PC-9 (cell line): ENCODE data around the gene HS6ST1. TPM values are rescaled to one million over a fixed set of nuclear protein-coding genes. Genes with fewer than 3 reads are reported as not detected.

Source experiments
- BruUV-seq: library from RNA; stranded (reverse); fragments of 400-500 nt; replicated peaks from 2 replicates; lab custom pipeline; 2021; lab: Mats Ljungman, UMichigan
- CTCF ChIA-PET: fragments of 300-600 bp; sonication (Branson Sonifier 250); formaldehyde crosslinking; loops from one replicate; lab custom pipeline; 2022; ENCODE audit warnings: antibody characterized with exemption; lab: Charles Lee
- POLR2A ChIA-PET: fragments of 300-600 bp; sonication (Branson Sonifier 250); formaldehyde crosslinking; loops from one replicate; lab custom pipeline; 2022; ENCODE audit warnings: antibody characterized with exemption; ENCODE audit not compliant: unreplicated experiment; lab: Charles Lee
- DNase-seq, 2 experiments: peaks; one replicate each; pipeline versions ENCODE4 v3.0.0 to v3.0.0-alpha.2; 2015 to 2022; ENCODE audit warnings: mixed read lengths in 1 of 2
- H2AFZ ChIP-seq: fragments of 200-600 bp; sonication (generic); 2 replicates; pipeline ENCODE4 v1.8.1; 2017; ENCODE audit warnings: antibody characterized with exemption
- H3F3A ChIP-seq: fragments of 200-600 bp; sonication (generic); 2 replicates; pipeline ENCODE4 v1.8.1; 2017; ENCODE audit warnings: antibody characterized with exemption, mild to moderate bottlenecking, low read depth; ENCODE audit not compliant: insufficient read depth
- H3K27ac ChIP-seq: fragments of 200-600 bp; sonication (generic); 2 replicates; pipeline ENCODE4 v1.6.1; 2016; ENCODE audit warnings: mixed run types
- H3K27me3 ChIP-seq: fragments of 200-600 bp; sonication (generic); 2 replicates; pipeline ENCODE4 v1.6.1; 2016; ENCODE audit warnings: low read depth, mixed run types; ENCODE audit not compliant: insufficient read depth
- H3K36me3 ChIP-seq: fragments of 200-600 bp; sonication (generic); 2 replicates; pipeline ENCODE4 v1.6.1; 2016; ENCODE audit warnings: low read depth, mixed run types
- H3K4me1 ChIP-seq: fragments of 200-600 bp; sonication (generic); replicated peaks from 2 replicates; pipeline ENCODE4 v1.6.1; 2016; ENCODE audit warnings: mixed run types; ENCODE audit not compliant: insufficient read depth
- H3K4me2 ChIP-seq: fragments of 200-600 bp; sonication (generic); 2 replicates; pipeline ENCODE4 v1.6.1; 2017; ENCODE audit warnings: mixed run types
- H3K4me3 ChIP-seq: fragments of 200-600 bp; sonication (generic); 2 replicates; pipeline ENCODE4 v1.6.1; 2016; ENCODE audit warnings: mixed run types
- H3K79me2 ChIP-seq: fragments of 200-600 bp; sonication (generic); 2 replicates; pipeline ENCODE4 v1.6.1; 2017; ENCODE audit warnings: low read depth, mixed run types
- H3K9me2 ChIP-seq: fragments of 200-600 bp; sonication (generic); 2 replicates; pipeline ENCODE4 v1.8.1; 2017; ENCODE audit warnings: mild to moderate bottlenecking; ENCODE audit not compliant: insufficient read depth
- H3K9me3 ChIP-seq: fragments of 200-600 bp; sonication (generic); 2 replicates; pipeline ENCODE4 v1.8.1; 2016; ENCODE audit warnings: low read depth; ENCODE audit not compliant: insufficient read depth
- H4K20me1 ChIP-seq: fragments of 200-600 bp; sonication (generic); 2 replicates; pipeline ENCODE4 v1.8.1; 2017; ENCODE audit not compliant: insufficient read depth
- CTCF ChIP-seq: fragments of 200-600 bp; sonication (generic); conservative IDR thresholded peaks from 2 replicates; pipeline ENCODE4 v1.6.1; 2017; ENCODE audit warnings: mixed run types, antibody characterized with exemption, mild to moderate bottlenecking, moderate library complexity
- EZH2 ChIP-seq: fragments of 200-600 bp; sonication (generic); IDR thresholded peaks from 2 replicates; pipeline ENCODE4 v1.8.0; 2017; ENCODE audit warnings: antibody characterized with exemption, low read depth
- intact Hi-C: fragments of 100-400 bp; cut with micrococcal nuclease; formaldehyde crosslinking; loops from one replicate; pipeline ENCODE4 v1.10.0; 2022; ENCODE audit not compliant: unreplicated experiment
- total RNA-seq: library from RNA; stranded (reverse); gene quantifications from 2 replicates; pipeline ENCODE4 v1.2.3, GENCODE V29; 2021

Gene HS6ST1
- total RNA-seq, 1 experiment from 2014 or later: 20.2 TPM

GRCh38 chr2:128308284-128308731 is 10.4 kb downstream of the HS6ST1 start:
- no peaks in the 10 kb centered on the region for H3K9me2 ChIP-seq
- intact Hi-C loops: loop anchor here (5.0 to 10.0 kb wide), 2 partner anchors 281 to 784 kb away; partner anchors contain the start of genes IWS1 and SAP130
- H3K4me3 ChIP-seq: no peak overlapping the region
- H3F3A ChIP-seq: peaks cover 21% of the 10 kb centered on the region
- CTCF ChIA-PET: no interaction called here
- no peak overlapping the region for H2AFZ ChIP-seq
- H3K27ac ChIP-seq: no peak overlapping the region
- POLR2A ChIA-PET: interaction anchor here (0.6 kb wide), 1 partner anchor 124 kb away, joined by 4 read pairs; no protein-coding TSS in a partner anchor
- H3K79me2 ChIP-seq: peaks cover 91% of the 10 kb centered on the region
- TF ChIP-seq EZH2: no peak
- TF ChIP-seq CTCF: no peak
- H3K9me3 ChIP-seq: no peaks in the 10 kb centered on the region
- peaks cover 42% of the 10 kb centered on the region for H3K4me1 ChIP-seq
- no peaks in the 10 kb centered on the region for H3K27me3 ChIP-seq
- H3K4me2 ChIP-seq: no peak overlapping the region
- no peaks in the 10 kb centered on the region for H3K36me3 ChIP-seq
- H4K20me1 ChIP-seq: peaks cover 97% of the 10 kb centered on the region
- no TSS peak for BruUV-seq
- DNase-seq: no peak

- H3K4me1 ChIP-seq: peaks cover 49% of the 10 kb centered on the region
- H2AFZ ChIP-seq: no peak overlapping the region
- H4K20me1 ChIP-seq: peaks cover 97% of the 10 kb centered on the region
- POLR2A ChIA-PET: no interaction called here
- intact Hi-C loops: loop anchor here (1.0 to 10.0 kb wide), 3 partner anchors 244 to 783 kb away; partner anchors contain the start of genes IWS1 and SAP130
- no peak for TF ChIP-seq EZH2
- no peak for TF ChIP-seq CTCF
- peaks cover 91% of the 10 kb centered on the region for H3K79me2 ChIP-seq
- DNase-seq: no peak
- H3K27ac ChIP-seq: no peak overlapping the region
- H3K27me3 ChIP-seq: no peaks in the 10 kb centered on the region
- no peaks in the 10 kb centered on the region for H3K9me2 ChIP-seq
- H3K36me3 ChIP-seq: no peaks in the 10 kb centered on the region
- no peak overlapping the region for H3K4me3 ChIP-seq
- BruUV-seq: no TSS peak
- no peaks in the 10 kb centered on the region for H3K9me3 ChIP-seq
- peaks cover 21% of the 10 kb centered on the region for H3F3A ChIP-seq
- H3K4me2 ChIP-seq: no peak overlapping the region
- CTCF ChIA-PET: no interaction called here
Measured at GRCh38 chr2:128307595-128307994, 11.1 kb downstream of the HS6ST1 start.

GRCh38 chr2:128306931-128307460 is 11.7 kb downstream of the HS6ST1 start:
- Histone ChIP-seq H3K4me2 (peak overlapping the region; percentile 60), H2AFZ (no peak overlapping the region), H3K9me3 (no peaks in the 10 kb centered on the region), H3K36me3 (no peaks in the 10 kb centered on the region), H3K9me2 (no peaks in the 10 kb centered on the region), H3K27ac (no peak overlapping the region), H3K4me3 (no peak overlapping the region), H3F3A (peaks cover 24% of the 10 kb centered on the region), H3K27me3 (no peaks in the 10 kb centered on the region), H3K4me1 (peaks cover 55% of the 10 kb centered on the region), H3K79me2 (peaks cover 90% of the 10 kb centered on the region), H4K20me1 (peaks cover 96% of the 10 kb centered on the region)
- intact Hi-C loops: loop anchor here (1.0 to 10.0 kb wide), 3 partner anchors 244 to 782 kb away; partner anchors contain the start of genes IWS1 and SAP130
- TF ChIP-seq CTCF (no peak), EZH2 (no peak)
- CTCF ChIA-PET: no interaction called here
- DNase-seq: no peak
- BruUV-seq: no TSS peak
- POLR2A ChIA-PET: no interaction called here
